Non-pigmented ciliary epithelial cell (primary cell): Measurements from ENCODE around the gene REM2.

Experiments
- DNase-seq: peaks from one replicate; pipeline ENCODE4 v3.0.0-alpha.2; 2010; ENCODE audit warnings: low read depth

REM2 gene, protein sequence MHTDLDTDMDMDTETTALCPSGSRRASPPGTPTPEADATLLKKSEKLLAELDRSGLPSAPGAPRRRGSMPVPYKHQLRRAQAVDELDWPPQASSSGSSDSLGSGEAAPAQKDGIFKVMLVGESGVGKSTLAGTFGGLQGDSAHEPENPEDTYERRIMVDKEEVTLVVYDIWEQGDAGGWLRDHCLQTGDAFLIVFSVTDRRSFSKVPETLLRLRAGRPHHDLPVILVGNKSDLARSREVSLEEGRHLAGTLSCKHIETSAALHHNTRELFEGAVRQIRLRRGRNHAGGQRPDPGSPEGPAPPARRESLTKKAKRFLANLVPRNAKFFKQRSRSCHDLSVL

GRCh38 chr14:22883173-22883976 is at the start of gene REM2:
Gene REM2, plus strand, starts transcription at chr14:22883222. Its CDS starts 66 bp downstream, at chr14:22883288.
- no peak for DNase-seq

- DNase-seq, result no peak
Observed at GRCh38 chr14:22835505-22835904, 47.5 kb upstream of the REM2 start.

DNA sequence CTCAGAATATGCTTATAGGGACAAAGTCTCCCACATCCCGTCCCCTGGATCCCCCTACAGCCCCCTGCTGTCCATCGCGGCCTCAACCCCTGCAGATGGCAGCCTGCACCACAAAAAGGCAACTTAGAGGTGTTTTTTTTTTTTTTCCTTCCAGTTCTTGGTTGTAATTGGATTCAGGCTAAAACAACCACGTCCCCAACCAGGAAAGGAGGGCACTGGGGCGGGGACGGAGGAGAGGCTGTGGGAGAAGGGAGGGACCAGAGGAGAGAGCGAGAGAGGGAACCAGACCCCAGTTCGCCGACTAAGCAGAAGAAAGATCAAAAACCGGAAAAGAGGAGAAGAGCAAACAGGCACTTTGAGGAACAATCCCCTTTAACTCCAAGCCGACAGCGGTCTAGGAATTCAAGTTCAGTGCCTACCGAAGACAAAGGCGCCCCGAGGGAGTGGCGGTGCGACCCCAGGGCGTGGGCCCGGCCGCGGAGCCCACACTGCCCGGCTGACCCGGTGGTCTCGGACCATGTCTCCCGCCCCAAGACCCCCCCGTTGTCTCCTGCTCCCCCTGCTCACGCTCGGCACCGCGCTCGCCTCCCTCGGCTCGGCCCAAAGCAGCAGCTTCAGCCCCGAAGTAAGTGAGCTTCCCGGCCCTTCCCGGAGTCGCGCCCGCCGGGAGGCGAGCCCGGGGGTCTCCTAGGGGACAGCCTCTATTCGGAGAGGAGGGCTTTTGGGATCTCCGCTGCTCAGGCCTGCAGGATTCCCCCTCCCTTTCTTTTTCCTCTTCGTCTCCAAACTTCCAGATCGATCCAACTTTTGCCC is 46.5 kb upstream of the REM2 start, which contains the start of gene MMP14:
TSS of gene MMP14 (plus strand) at position 285 of the 813 bp plus-strand sequence. CDS start at position 518, 233 bp downstream.
- DNase-seq, result no peak

GRCh38 chr14:22837114-22837749 is 45.8 kb upstream of the REM2 start:
- no peak for DNase-seq

GRCh38 chr14:22837750-22838538 is 45.1 kb upstream of the REM2 start:
- no peak for DNase-seq

DNA sequence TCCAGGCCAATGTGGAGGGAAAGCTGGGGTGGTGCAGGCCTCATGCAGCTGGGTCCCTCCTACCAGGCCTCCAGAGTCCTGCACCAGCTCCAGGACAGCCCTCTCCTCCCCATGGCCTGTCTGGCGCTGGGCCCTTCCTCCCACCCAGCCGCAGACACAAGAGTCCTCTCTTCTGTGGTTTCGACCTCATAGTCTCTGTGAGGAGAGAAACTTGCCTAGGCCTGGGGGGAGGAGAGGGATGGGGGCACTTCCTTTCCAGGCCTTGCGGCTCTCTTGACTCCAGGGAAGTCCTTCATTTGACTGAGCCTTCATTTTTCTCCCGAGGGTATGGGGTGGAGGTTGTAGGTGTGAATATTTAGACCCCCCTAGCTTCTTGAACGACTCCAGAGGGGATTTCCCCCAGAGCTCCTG is 44.4 kb upstream of the REM2 start:
- no peak for DNase-seq

DNA sequence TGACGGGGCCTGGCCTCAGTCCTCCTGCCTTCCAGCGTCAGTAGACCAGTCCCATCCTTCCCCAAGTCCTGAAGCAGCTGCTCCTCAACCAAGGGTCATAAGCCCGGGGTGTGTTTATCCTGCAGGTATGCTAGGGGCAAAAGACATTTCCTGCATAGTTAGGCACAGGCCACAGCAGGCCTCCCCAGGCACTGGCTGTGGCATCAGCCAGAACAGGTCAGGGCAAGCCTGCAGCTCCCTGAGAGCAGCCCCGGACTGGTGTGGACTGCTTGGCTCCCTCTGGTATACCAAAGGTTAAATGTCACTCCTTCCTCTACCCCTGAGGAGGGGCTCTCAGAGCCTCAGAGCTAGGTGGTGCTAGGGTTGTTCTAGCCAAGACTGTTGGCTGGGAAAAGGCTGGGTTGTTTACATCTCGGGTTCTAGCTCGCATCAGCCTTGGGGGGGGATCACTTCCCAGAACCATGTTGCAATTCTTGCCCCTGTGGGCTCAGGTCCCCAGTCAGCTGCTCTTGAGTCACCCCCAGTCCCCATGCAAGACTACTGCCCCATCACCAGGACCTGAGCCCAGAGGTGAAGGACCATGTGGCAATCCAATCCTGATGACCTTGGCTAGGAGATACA is 43.8 kb upstream of the REM2 start:
- DNase-seq, result no peak

DNA sequence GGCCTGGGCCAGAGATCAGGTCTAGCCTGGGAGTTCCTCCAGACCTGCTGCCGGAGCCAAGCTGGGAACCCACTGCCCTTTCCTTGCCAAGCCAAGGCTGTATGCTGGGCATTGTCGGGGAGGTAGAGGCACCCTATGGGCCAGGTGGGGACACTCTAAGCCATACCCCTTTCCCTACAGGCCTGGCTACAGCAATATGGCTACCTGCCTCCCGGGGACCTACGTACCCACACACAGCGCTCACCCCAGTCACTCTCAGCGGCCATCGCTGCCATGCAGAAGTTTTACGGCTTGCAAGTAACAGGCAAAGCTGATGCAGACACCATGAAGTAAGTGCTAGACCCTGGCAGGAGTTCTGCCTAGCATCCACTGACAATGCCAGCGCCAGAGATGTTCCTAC is 41.7 kb upstream of the REM2 start:
- no peak for DNase-seq

DNA sequence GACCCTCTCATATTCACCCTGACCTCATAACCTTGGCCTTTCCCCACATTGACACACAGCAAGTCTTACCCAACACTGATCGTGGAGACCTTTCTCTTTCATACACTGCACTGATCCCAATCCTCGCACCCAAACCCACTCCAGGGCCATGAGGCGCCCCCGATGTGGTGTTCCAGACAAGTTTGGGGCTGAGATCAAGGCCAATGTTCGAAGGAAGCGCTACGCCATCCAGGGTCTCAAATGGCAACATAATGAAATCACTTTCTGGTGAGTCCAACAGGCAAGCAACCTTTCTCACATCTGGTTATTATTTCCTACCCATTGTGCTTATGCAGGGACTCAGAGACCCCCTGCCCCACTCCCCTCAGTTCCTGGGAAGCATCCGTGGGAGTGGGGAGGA is 41.3 kb upstream of the REM2 start:
- no peak for DNase-seq

DNA sequence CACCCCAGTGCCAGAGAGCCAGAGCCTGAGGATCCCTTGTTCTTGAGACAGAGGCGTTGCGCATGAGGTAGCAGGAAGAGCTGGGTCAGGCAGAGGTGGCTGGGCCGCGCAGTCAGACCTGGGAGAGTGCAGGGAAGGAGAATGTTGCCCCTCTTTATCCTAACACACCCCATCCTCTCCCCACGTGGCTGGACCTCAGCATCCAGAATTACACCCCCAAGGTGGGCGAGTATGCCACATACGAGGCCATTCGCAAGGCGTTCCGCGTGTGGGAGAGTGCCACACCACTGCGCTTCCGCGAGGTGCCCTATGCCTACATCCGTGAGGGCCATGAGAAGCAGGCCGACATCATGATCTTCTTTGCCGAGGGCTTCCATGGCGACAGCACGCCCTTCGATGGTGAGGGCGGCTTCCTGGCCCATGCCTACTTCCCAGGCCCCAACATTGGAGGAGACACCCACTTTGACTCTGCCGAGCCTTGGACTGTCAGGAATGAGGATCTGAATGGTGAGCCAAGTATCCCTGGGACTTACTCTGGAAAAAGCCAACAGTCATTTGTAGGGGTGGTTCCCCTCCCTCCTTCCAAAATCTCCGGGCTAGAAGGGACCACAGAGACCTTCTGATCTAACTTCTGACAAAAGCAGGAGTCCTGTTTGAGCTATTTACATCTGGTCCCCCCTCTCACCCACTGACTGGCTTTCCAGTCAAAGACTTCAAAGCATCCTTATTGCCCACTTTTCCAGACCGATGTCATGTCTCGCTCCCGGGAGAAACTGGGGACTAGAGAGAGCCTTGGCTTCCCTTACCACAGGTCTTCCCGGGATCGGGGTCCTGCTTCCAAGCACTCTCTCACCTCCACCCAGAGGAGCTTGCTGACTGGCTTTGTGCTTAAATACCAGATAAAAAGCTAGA is 40.6 kb upstream of the REM2 start:
- no peak for DNase-seq

- DNase-seq, result no peak
Observed at GRCh38 chr14:22843123-22843925, 39.7 kb upstream of the REM2 start.

- DNase-seq, result no peak
Observed at GRCh38 chr14:22844221-22845102, 38.6 kb upstream of the REM2 start.

DNA sequence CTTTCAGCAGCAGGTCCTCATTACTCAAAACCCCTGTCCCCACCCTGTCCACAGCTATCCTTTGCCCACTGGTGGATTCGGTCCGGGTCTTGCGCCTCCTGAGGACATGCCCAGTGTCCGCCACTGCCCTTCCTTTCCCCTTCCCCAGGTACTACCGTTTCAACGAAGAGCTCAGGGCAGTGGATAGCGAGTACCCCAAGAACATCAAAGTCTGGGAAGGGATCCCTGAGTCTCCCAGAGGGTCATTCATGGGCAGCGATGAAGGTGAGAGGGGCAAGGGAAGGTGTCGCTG is 38.0 kb upstream of the REM2 start:
- no peak for DNase-seq

GRCh38 chr14:22845821-22846625 is 37.0 kb upstream of the REM2 start:
- no peak for DNase-seq

DNA sequence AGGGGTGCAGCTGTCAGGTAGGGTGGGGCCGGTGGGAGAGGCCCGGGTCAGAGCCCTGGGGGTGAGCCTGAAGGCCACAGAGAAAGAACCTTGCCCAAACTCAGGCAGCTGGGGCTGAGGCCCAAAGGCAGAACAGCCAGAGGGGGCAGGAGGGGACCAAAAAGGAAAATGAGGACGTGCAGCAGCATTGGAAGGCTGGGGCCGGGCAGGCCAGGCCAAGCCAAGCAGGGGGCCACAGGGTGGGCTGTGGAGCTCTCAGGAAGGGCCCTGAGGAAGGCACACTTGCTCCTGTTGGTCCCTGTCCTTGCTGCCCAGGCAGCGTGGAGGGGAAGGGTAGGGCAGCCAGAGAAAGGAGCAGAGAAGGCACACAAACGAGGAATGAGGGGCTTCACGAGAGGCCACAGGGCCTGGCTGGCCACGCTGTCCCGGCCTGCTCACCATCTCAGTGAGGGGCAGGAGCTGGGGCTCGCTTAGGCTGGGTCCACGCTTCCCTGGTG is 36.2 kb upstream of the REM2 start:
- no peak for DNase-seq

DNA sequence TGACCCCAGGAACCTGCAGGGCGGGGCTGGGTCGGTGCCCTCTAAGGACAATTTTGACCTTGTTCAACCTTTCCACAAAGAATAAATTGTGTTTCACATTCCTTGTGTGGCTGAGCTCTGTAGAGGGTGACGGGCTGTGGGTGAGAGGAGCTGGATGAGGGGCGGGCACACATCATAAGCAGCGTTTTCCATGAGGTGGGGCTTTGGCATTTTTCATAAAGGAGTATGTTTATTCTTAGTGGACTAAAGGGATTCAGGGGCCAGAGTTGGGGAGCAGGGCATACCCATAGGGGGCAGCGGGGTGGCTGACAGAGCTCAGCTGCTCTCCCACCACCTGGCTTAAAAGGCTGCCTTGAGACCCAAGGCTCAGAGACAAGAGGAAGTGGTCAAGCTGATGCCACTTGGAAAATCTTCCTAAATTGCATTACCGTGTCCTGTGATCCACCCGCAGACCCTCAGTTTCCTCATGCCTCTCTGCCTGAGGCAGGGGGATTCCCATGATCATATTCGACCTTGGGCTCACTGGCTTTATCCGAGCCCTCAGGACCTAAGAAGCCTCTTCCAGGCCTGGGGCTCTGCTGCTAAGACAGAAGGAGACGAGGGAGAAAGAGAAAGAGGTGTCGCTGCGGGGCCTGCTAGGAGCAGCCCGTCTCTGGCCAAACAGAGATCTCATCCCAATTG is 35.2 kb upstream of the REM2 start:
- DNase-seq, result no peak
